GM18867 (cell line): ENCODE measurements around the gene KCNIP4.

ENCODE experiments used
- ATAC-seq: cut with Tn5 transposase; IDR thresholded peaks from one replicate; pipeline ENCODE4 v1.9.1; 2021; ENCODE audit warnings: mild to moderate bottlenecking, moderate library complexity; ENCODE audit not compliant: unreplicated experiment

The KCNIP4 gene

DNA sequence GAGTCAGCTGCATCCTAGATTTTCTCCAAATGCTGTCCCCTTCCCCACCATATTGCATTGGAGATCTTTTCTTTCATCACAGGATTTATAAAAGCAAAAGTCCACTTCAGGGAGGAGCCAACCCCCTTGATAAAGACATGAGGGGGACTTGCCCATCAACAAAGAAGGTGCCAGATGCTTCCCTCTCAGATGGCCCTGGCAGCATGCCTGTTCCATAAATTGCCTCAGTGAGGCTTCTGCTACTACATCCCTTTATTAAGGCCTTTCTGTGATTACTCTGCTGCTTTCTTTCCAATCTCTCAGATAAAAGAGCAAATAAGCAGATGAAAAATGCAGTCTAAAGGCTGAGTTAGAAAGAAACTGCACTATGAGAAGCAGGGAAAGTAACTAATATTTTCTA lies 736.7 kb downstream of the KCNIP4 start:
- ATAC-seq, result no peak

GRCh38 chr4:21209860-21210259 lies 738.7 kb downstream of the KCNIP4 start:
- no peak for ATAC-seq

GRCh38 chr4:21205821-21206531 lies 742.6 kb downstream of the KCNIP4 start:
- ATAC-seq, result no peak

DNA sequence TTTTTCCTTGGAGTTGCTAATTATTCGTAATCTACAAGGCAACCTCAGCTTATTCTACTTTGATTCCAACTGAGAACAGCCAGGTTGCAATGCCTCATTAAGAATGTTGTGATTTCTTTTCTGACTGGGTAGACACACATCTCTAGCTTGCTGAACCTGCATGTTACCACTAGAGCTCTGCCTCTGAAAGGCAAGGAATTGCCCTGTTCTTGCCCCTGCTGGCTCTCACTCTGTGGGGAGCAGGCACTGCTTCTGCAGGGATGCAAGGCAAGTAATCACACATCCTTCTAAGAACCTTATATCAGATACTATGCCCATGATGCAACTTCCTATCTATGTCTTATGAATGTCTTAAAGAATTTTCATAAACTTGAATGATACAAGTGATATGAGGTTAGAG lies 745.2 kb downstream of the KCNIP4 start:
- no peak for ATAC-seq

- no peak for ATAC-seq
Observed at GRCh38 chr4:21202959-21203358, 745.6 kb downstream of the KCNIP4 start.

- no peak for ATAC-seq
Observed at GRCh38 chr4:21198683-21199082, 749.9 kb downstream of the KCNIP4 start.

- no peak for ATAC-seq
Observed at GRCh38 chr4:21195682-21196081, 752.9 kb downstream of the KCNIP4 start.

DNA sequence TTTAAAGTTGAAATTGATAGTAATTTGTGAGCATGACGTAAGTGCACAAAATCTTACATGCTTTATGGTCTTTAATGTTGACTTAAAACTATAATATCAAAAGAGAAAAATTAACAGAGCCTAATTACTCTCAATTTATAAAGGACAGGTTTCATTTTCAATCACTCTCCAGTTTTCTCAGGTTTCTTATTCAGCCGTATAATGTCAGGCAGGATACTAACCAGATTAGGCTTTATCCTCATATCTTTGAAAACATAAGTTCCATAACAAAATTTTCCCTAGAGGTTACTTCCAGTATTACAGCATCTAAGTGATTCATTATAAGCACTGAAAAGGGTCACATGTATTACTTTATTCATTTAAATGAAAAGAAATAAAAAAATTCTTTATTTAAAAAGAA lies 756.2 kb downstream of the KCNIP4 start:
- no peak for ATAC-seq

GRCh38 chr4:21191317-21191716 lies 757.3 kb downstream of the KCNIP4 start:
- no peak for ATAC-seq

DNA sequence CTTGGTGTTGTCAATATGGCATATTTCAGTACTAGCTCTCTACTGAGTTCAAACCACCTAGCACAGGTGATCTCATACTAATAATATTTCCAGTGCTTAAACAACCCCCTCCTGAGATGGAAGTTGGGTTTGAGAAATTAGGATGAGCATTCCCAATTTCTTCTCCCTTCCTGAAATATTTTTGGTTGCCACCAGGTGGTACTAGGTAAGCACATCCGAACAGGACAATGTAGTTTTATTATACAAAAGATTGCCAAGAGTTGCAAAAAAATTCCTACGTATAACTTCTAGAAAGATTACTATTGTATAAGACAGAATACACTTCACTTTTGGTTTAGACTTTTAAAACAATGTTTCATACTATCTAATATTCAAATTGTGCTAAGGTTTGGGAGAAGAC lies 763.8 kb downstream of the KCNIP4 start:
- no peak for ATAC-seq

GRCh38 chr4:21181716-21182115 lies 766.9 kb downstream of the KCNIP4 start:
- no peak for ATAC-seq

DNA sequence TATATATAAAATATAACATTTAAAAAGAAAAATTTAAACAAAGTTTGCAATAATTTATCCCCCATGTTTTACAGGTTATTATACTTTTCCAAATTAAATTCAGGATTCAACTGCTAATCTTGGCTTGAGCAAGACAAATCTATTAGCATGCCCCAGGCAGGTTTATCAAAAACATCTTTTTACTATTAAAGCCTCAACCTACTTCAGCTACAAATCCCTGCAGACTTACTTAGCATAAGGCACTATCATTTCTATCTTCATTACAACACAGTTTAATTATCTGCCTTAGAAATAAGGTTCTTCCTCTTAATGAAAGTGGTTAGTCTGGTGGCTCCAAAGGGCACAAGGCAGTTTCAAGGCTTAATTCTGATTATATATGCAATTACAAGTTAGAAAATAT lies 770.7 kb downstream of the KCNIP4 start:
- no peak for ATAC-seq

GRCh38 chr4:21177092-21177491 lies 771.5 kb downstream of the KCNIP4 start:
- ATAC-seq, result no peak

- no peak for ATAC-seq
Observed at GRCh38 chr4:21167711-21168110, 780.9 kb downstream of the KCNIP4 start.

DNA sequence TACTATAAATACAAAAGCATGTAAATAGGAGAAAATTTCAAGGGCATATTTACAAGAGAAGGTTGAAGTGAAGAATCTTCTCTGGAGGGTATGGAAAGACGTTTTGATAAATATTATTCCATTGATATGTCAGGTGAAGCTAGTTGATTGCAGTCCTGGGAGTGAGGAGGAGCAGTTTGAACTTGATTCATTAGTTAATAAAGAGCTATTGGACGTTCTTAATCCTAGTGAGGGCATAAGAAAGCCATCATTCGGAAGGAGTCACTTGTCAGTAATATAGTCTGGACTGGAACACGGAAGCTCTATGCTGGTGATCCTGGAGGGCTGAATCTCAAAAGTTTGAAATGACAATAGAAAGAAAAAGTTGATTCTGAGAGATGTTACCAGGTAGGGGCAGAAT lies 793.2 kb downstream of the KCNIP4 start:
- ATAC-seq, result no peak

GRCh38 chr4:21139327-21139726 lies 809.2 kb downstream of the KCNIP4 start:
- ATAC-seq, result no peak

DNA sequence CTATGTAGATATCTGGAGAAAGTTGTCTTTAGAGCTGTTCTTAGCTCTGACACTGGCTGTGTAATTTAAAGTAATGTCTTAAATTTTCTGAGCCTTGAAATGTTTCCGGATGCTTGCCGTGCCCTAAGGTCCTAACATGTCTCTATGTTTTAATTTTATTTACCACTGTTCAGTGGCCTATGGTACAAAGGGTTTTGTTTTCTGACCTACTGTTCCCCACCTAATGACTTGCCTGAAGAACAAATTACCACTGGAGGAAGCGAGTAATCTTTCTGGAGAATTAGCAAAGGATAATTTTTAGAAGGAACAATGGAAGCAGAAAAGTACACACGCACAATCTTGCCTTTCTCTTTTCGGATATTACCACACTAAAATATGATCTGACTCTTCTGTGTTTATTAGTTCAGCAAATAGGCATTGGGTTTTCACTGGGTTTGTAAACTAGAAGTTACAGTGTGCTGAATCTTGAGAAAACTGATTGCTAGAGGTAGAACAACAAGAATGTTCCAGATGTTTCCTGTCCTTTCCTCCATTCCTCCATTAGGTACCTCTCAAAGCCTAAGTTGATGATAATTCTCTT lies 812.4 kb downstream of the KCNIP4 start:
- no peak for ATAC-seq

- no peak for ATAC-seq
Observed at GRCh38 chr4:21134994-21135393, 813.6 kb downstream of the KCNIP4 start.

GRCh38 chr4:21130606-21131005 lies 818.0 kb downstream of the KCNIP4 start:
- ATAC-seq, result no peak

GRCh38 chr4:21126014-21126512 lies 822.5 kb downstream of the KCNIP4 start:
- ATAC-seq, result no peak

DNA sequence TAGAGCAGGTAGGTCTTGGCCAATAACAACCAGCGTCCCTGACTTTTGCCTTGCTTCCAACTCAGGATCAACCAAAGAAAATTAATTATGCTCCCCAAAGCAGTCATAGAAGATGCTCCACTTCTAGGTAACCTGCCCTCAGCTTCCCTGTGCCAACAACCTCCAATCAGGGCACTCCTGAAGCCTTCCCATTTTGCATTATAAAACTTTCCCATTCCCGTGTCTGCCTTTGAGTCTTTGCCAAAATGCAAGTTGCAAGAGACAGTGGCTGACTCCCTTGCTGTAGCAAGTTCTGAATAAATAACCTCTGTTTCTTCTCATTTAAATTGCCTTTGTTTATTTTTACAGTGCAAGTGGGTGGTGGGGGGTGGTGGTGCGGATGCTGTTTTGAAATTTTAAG lies 830.3 kb downstream of the KCNIP4 start:
- no peak for ATAC-seq

DNA sequence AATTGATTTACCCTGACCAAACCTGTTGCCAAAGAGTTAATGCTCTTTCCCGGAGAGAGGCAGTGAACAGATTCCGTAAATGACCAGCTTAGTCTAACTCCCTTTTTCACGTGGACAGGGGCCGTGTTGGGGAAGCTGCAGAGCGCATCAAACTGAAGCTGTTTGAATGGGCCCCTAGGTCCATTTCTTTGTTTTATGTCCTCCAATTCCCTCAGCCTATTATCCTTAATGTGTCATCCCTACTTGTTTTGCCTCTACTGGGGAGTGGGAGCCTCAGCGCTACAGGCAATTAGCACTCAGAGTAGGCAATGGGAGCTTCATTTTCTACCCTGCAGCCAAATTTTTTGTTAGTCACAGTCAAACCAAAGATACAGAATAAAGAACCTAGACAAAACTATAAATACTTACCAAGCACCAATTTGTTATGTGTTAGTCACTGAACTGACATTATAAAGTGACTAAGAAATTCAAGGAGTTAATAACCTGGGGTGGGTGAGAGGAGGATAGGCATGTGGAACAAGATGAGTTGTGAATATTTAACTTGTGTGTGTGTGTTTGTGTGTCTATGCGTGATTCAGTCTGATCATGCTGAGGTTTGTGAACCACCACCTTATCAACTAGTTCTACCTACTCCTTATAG lies 830.9 kb downstream of the KCNIP4 start:
- no peak for ATAC-seq
